Neuronal stem cell (in vitro differentiated cells): ENCODE data around the gene ZC3HAV1.
"Not testable (repeated sequence)": the region's sequence is repeated elsewhere in the genome, so short reads cannot be mapped to it uniquely, and the experiment has no call there.

Source experiments
- DNase-seq: peaks from one replicate; pipeline ENCODE4 v3.0.0-alpha.2; 2013; ENCODE audit warnings: low spot score
- H2AFZ ChIP-seq: one replicate; pipeline ENCODE4 v1.6.1; 2013; ENCODE audit warnings: mild to moderate bottlenecking, low read length, inconsistent platforms
- H2AK5ac ChIP-seq: 2 replicates; pipeline ENCODE4 v1.6.1; 2013; ENCODE audit warnings: low read depth, mild to moderate bottlenecking, inconsistent platforms, low read length, moderate library complexity, mixed read lengths
- H2BK120ac ChIP-seq: 2 replicates; pipeline ENCODE4 v1.6.1; 2013; ENCODE audit warnings: low read depth, mild to moderate bottlenecking, inconsistent platforms, low read length, moderate library complexity, mixed read lengths
- H2BK12ac ChIP-seq: one replicate; pipeline ENCODE4 v1.6.1; 2013; ENCODE audit warnings: low read length, inconsistent platforms
- H2BK15ac ChIP-seq: 2 replicates; pipeline ENCODE4 v1.6.1; 2013; ENCODE audit warnings: mild to moderate bottlenecking, low read length, inconsistent platforms, mixed read lengths
- H2BK5ac ChIP-seq: one replicate; pipeline ENCODE4 v1.6.1; 2013; ENCODE audit warnings: inconsistent platforms, mild to moderate bottlenecking, low read length, moderate library complexity
- H3K14ac ChIP-seq: one replicate; pipeline ENCODE4 v1.6.1; 2013; ENCODE audit warnings: low read length, inconsistent platforms
- H3K18ac ChIP-seq: 2 replicates; pipeline ENCODE4 v1.6.1; 2013; ENCODE audit warnings: low read length, inconsistent platforms
- H3K23ac ChIP-seq: 2 replicates; pipeline ENCODE4 v1.6.1; 2013; ENCODE audit warnings: low read depth, mild to moderate bottlenecking, mixed read lengths, low read length, inconsistent platforms; ENCODE audit not compliant: poor library complexity
- H3K27ac ChIP-seq: replicated peaks from 3 replicates; pipeline ENCODE4 v1.5.1; 2013; ENCODE audit warnings: low read length, inconsistent platforms
- H3K27me3 ChIP-seq, 3 experiments: 2 replicates each; pipeline ENCODE4 v1.6.1; 2013; ENCODE audit warnings: low read length in 3 of 3, mild to moderate bottlenecking in 2 of 3, inconsistent platforms in 1 of 3, low read depth in 1 of 3, mixed read lengths in 1 of 3, moderate library complexity in 1 of 3; ENCODE audit not compliant: control insufficient read depth in 3 of 3, insufficient read depth in 3 of 3
- H3K36me3 ChIP-seq, 2 donors: replicated peaks in 1 of 2; 2 replicates each; pipeline ENCODE4 v1.6.1; 2013; ENCODE audit warnings: low read length in 2 of 2; ENCODE audit not compliant: control insufficient read depth in 2 of 2, insufficient read depth in 2 of 2
- H3K4ac ChIP-seq: 2 replicates; pipeline ENCODE4 v1.6.1; 2013; ENCODE audit warnings: inconsistent platforms, mild to moderate bottlenecking, low read length, moderate library complexity
- H3K4me1 ChIP-seq, 2 donors: 1 replicate in 1 of 2; 2 replicates in 1 of 2; pipeline ENCODE4 v1.6.1; 2013; ENCODE audit warnings: low read length in 2 of 2, low read depth in 1 of 2; ENCODE audit not compliant: control insufficient read depth in 2 of 2, insufficient read depth in 1 of 2
- H3K4me2 ChIP-seq: one replicate; pipeline ENCODE4 v1.6.1; 2013; ENCODE audit warnings: mild to moderate bottlenecking, low read length, inconsistent platforms; ENCODE audit not compliant: insufficient read depth, poor library complexity, severe bottlenecking
- H3K4me3 ChIP-seq, 2 donors: 2 replicates each; pipeline ENCODE4 v1.5.1; 2013; ENCODE audit warnings: low read length in 2 of 2, mild to moderate bottlenecking in 2 of 2, inconsistent platforms in 1 of 2, moderate library complexity in 1 of 2
- H3K79me1 ChIP-seq: one replicate; pipeline ENCODE4 v1.6.1; 2013; ENCODE audit warnings: low read depth, mild to moderate bottlenecking, inconsistent platforms, low read length, moderate library complexity
- H3K9ac ChIP-seq: one replicate; pipeline ENCODE4 v1.6.1; 2013; ENCODE audit warnings: mild to moderate bottlenecking, low read depth, low read length, inconsistent platforms; ENCODE audit not compliant: poor library complexity
- H3K9me3 ChIP-seq, 2 donors: replicated peaks in 1 of 2; 2 replicates each; pipeline versions ENCODE3 to v1.6.1; 2013; ENCODE audit warnings: low read length in 2 of 2, mild to moderate bottlenecking in 2 of 2, inconsistent platforms in 1 of 2, low read depth in 1 of 2, mixed read lengths in 1 of 2, moderate library complexity in 1 of 2; ENCODE audit not compliant: control insufficient read depth in 2 of 2, insufficient read depth in 1 of 2
- H4K8ac ChIP-seq: one replicate; pipeline ENCODE4 v1.6.1; 2013; ENCODE audit warnings: low read depth, mild to moderate bottlenecking, inconsistent platforms, low read length, moderate library complexity
- H4K91ac ChIP-seq: one replicate; pipeline ENCODE4 v1.6.1; 2013; ENCODE audit warnings: low read length, low read depth, mild to moderate bottlenecking, inconsistent platforms; ENCODE audit not compliant: poor library complexity
- WGBS, 2 donors: extraction: QIAGEN DNeasy Blood & Tissue Kit; methylation state at CpG; one replicate each; pipeline ENCODE4 v1.1.7; 2013; ENCODE audit warnings: missing lambda C conversion rate in 2 of 2, mixed read lengths in 1 of 2; ENCODE audit not compliant: insufficient read length in 2 of 2, insufficient replicate concordance in 1 of 2; ENCODE audit errors: extremely low coverage in 2 of 2; 5-methylcytosine and 5-hydroxymethylcytosine counted together

The ZC3HAV1 gene

DNA sequence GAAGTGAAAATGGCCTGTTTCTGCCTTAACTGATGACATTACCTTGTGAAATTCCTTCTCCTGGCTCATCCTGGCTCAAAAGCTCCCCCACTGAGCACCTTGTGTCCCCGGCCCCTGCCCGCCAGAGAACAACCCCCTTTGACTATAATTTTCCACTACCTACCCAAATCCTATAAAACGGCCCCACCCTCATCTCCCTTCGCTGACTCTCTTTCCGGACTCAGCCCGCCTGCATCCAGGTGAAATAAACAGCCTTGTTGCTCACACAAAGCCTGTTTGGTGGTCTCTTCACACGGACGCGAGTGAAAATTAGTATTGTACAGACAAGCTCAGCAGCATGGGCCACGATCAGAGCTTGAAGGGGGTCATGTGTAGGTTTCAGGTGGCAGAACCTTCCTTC lies 16.0 kb downstream of the ZC3HAV1 start:
- H3K18ac ChIP-seq, H2BK15ac ChIP-seq, H3K4me2 ChIP-seq, DNase-seq, H3K36me3 ChIP-seq, H3K4ac ChIP-seq, H2AFZ ChIP-seq, H3K9me3 ChIP-seq, H3K14ac ChIP-seq, H3K9ac ChIP-seq, H3K4me1 ChIP-seq, H3K79me1 ChIP-seq, H2BK5ac ChIP-seq, H4K8ac ChIP-seq, H3K27ac ChIP-seq, H3K23ac ChIP-seq, H2AK5ac ChIP-seq, H4K91ac ChIP-seq, H2BK12ac ChIP-seq, H3K4me3 ChIP-seq, H2BK120ac ChIP-seq, H3K27me3 ChIP-seq: not testable (repeated sequence)
- no CpG with 5 or more reads among the region's 10 CpGs for WGBS, 2 donors

DNA sequence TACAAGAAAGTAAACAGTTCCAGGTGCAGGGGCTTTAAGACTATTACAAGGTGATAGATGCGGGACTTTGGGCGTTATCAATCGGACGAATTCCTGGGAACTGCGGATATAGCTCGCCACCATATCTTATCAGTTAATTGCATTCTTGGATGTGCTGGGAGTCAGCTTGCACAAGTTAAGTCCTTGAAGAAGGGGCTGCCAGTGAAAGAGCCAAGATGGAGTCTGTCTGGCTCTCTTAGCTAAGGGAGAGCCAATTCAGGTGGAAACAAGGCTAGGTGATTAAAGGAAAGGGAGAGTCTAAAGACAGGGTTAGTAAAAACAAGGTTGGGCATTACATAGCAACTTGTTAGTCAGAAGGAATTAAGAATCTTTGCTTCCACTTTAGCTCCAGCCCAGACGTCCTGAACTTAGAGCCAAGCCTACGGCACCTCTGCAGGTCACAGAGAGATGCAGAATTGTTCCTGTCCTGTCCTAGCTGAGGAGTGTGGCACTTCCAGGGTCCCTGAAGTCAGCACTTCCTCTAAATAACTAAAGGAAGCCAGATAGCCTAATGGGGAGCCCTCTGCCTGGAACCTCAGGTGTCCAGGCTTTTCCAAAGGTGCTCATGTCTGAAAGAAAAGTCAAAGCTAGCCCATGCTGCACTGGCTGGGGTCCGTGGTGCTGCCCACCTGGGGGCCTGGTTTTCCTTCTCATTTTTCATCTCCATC lies 17.3 kb downstream of the ZC3HAV1 start:
- peaks cover 0 to 9% of the 10 kb centered on the region in 2 donors for H3K4me1 ChIP-seq
- H3K27me3 ChIP-seq = no peaks in the 10 kb centered on the region
- no peak overlapping the region for H2BK15ac ChIP-seq
- H4K8ac ChIP-seq = no peak overlapping the region
- H3K4me2 ChIP-seq = no peak overlapping the region
- no peak overlapping the region for H4K91ac ChIP-seq
- H2AFZ ChIP-seq = no peak overlapping the region
- WGBS, 2 donors = no CpG with 5 or more reads among the region's 9 CpGs
- H3K27ac ChIP-seq = no peak overlapping the region
- H3K14ac ChIP-seq = no peak overlapping the region
- H3K79me1 ChIP-seq = no peaks in the 10 kb centered on the region
- no peak overlapping the region for H3K23ac ChIP-seq
- no peak overlapping the region for H3K4me3 ChIP-seq
- no peak overlapping the region for H2AK5ac ChIP-seq
- H3K4ac ChIP-seq = no peak overlapping the region
- H3K9ac ChIP-seq = no peak overlapping the region
- H2BK5ac ChIP-seq = peak overlapping the region; percentile 55
- no peak overlapping the region for H2BK12ac ChIP-seq
- H3K36me3 ChIP-seq = peaks cover 0 to 20% of the 10 kb centered on the region in 2 donors
- H2BK120ac ChIP-seq = no peak overlapping the region
- H3K9me3 ChIP-seq = peaks cover 0 to 11% of the 10 kb centered on the region in 2 donors
- H3K18ac ChIP-seq = no peak overlapping the region
- DNase-seq = no peak

DNA sequence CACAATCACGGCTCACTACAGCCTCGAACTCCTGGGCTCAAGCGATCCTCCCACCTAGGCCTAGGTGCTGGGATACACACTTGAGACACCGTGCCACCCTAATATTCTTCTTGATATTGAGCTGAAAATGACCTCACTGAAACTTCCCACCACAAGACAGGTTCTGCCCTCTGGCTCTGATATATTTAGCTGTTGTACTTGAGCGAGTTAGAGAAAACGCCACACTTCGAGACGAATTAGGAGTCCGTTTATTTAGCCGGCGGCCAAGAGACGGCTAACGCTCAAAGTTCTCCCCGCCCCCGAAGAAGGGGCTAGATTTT lies 17.9 kb downstream of the ZC3HAV1 start:
- H3K18ac ChIP-seq = no peak overlapping the region

DNA sequence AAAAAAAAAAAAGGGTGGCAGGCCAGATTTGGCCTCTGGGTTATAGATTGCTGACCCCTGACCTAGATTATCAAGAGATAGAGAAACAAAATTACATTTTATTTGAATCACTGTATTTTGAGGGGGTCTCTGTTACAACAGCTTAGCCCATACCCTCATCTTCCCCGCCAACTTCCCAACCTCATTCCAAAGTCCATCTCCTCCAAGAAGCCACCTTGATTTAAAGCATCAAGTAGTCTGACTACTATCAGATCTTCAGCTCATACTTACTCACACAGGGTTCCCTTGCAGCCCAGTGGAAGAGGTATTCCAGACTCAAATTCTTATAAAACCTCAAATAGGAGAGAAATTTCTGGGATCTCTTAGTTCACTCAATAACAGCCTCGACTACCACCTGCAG lies 20.4 kb downstream of the ZC3HAV1 start:
- DNase-seq = no peak
- no CpG with 5 or more reads among the region's 2 CpGs for WGBS, 2 donors

More for the DNA sequence above, 17.9 kb downstream of the ZC3HAV1 start:
- Histone ChIP-seq H4K8ac (no peak overlapping the region), H3K4me3 (no peak overlapping the region), H3K14ac (no peak overlapping the region), H2BK5ac (no peak overlapping the region), H3K4ac (no peak overlapping the region), H3K27ac (no peak overlapping the region), H2BK120ac (no peak overlapping the region), H3K23ac (no peak overlapping the region), H3K4me2 (no peak overlapping the region), H3K79me1 (no peaks in the 10 kb centered on the region), H3K9me3 (peaks cover 0 to 17% of the 10 kb centered on the region in 2 donors), H3K9ac (no peak overlapping the region), H2AFZ (no peak overlapping the region), H2AK5ac (no peak overlapping the region), H3K4me1 (peaks cover 0 to 9% of the 10 kb centered on the region in 2 donors), H4K91ac (no peak overlapping the region), H2BK15ac (no peak overlapping the region), H3K36me3 (peaks cover 0 to 26% of the 10 kb centered on the region in 2 donors), H3K27me3 (no peaks in the 10 kb centered on the region), H2BK12ac (no peak overlapping the region)
- no peak for DNase-seq
- no CpG with 5 or more reads among the region's 15 CpGs for WGBS, 2 donors

More for the DNA sequence above, 20.4 kb downstream of the ZC3HAV1 start:
- H3K4me1 ChIP-seq = peaks cover 0 to 4% of the 10 kb centered on the region in 2 donors
- no peak overlapping the region for H3K14ac ChIP-seq
- no peak overlapping the region for H4K91ac ChIP-seq
- no peak overlapping the region for H2BK5ac ChIP-seq
- H3K23ac ChIP-seq = no peak overlapping the region
- H2AK5ac ChIP-seq = no peak overlapping the region
- H4K8ac ChIP-seq = no peak overlapping the region
- no peak overlapping the region for H3K9ac ChIP-seq
- no peak overlapping the region for H3K4ac ChIP-seq
- no peaks in the 10 kb centered on the region for H3K79me1 ChIP-seq
- H3K27ac ChIP-seq = no peak overlapping the region
- H3K36me3 ChIP-seq = peaks cover 0 to 48% of the 10 kb centered on the region in 2 donors
- H3K9me3 ChIP-seq = peaks cover 0 to 18% of the 10 kb centered on the region in 2 donors
- H2BK120ac ChIP-seq = no peak overlapping the region
- H3K27me3 ChIP-seq = no peaks in the 10 kb centered on the region
- no peak overlapping the region for H2BK15ac ChIP-seq
- no peak overlapping the region for H3K18ac ChIP-seq
- no peak overlapping the region for H2AFZ ChIP-seq
- H3K4me3 ChIP-seq = no peak overlapping the region
- no peak overlapping the region for H2BK12ac ChIP-seq
- H3K4me2 ChIP-seq = no peak overlapping the region
